HepG2 (cell line): ENCODE data around the gene NUDCD2. TPM values are rescaled to one million over a fixed set of nuclear protein-coding genes. Genes with fewer than 3 reads are reported as not detected.

Experiments
- ATRX ChIP-seq: sonication (generic); formaldehyde crosslinking; IDR thresholded peaks from 2 replicates; pipeline ENCODE4 v1.4.0; 2020; ENCODE audit warnings: missing genetic modification reagents, borderline replicate concordance
- E2F1 ChIP-seq: sonication (generic); formaldehyde crosslinking; IDR thresholded peaks from 2 replicates; pipeline ENCODE4 v1.5.0; 2020; ENCODE audit warnings: missing genetic modification reagents
- GRHL1 ChIP-seq: sonication (generic); formaldehyde crosslinking; conservative IDR thresholded peaks from 2 replicates; pipeline ENCODE4 v1.8.0; 2022; ENCODE audit warnings: missing genetic modification reagents
- HHEX ChIP-seq: IDR thresholded peaks from 2 replicates; pipeline ENCODE4 v1.6.1; 2016; ENCODE audit warnings: control low read depth
- HIC2 ChIP-seq: sonication (generic); formaldehyde crosslinking; IDR thresholded peaks from 2 replicates; pipeline ENCODE4 v1.9.0; 2022; ENCODE audit warnings: low read depth, missing genetic modification reagents
- MTA3 ChIP-seq: sonication (generic); formaldehyde crosslinking; IDR thresholded peaks from 2 replicates; pipeline ENCODE4 v1.4.0; 2020; ENCODE audit warnings: missing genetic modification reagents
- MTERF4 ChIP-seq: sonication (generic); formaldehyde crosslinking; IDR thresholded peaks from 2 replicates; pipeline ENCODE4 v1.8.0; 2023; ENCODE audit warnings: mild to moderate bottlenecking, missing genetic modification reagents
- NRL ChIP-seq: sonication (generic); formaldehyde crosslinking; IDR thresholded peaks from 2 replicates; pipeline ENCODE4 v1.5.0; 2020; ENCODE audit warnings: missing genetic modification reagents, mild to moderate bottlenecking, moderate library complexity, borderline replicate concordance
- PPARG ChIP-seq: conservative IDR thresholded peaks from 2 replicates; pipeline ENCODE4 v1.6.1; 2016; ENCODE audit warnings: missing biosample characterization, missing genetic modification reagents
- RXRB ChIP-seq: IDR thresholded peaks from 2 replicates; pipeline ENCODE4 v1.6.1; 2016; ENCODE audit warnings: borderline replicate concordance, missing genetic modification reagents, missing compliant biosample characterization
- SIX4 ChIP-seq: sonication (generic); formaldehyde crosslinking; IDR thresholded peaks from 2 replicates; pipeline ENCODE4 v1.4.0; 2020; ENCODE audit warnings: missing genetic modification reagents
- SOX13 ChIP-seq, 3 experiments: fragments of 450-650 bp in 1 of 3; sonication (generic) in 1 of 3; formaldehyde crosslinking in 1 of 3; IDR thresholded peaks in 2 of 3; conservative IDR thresholded peaks in 1 of 3; 2 replicates each; pipeline versions ENCODE4 v1.5.0 to v1.6.1; 2016 to 2020; ENCODE audit warnings: antibody characterized with exemption in 1 of 3, mild to moderate bottlenecking in 1 of 3, missing compliant biosample characterization in 1 of 3, missing genetic modification reagents in 1 of 3, moderate library complexity in 1 of 3
- SP140L ChIP-seq: sonication (generic); formaldehyde crosslinking; IDR thresholded peaks from 2 replicates; pipeline ENCODE4 v1.4.0; 2020; ENCODE audit warnings: missing genetic modification reagents, borderline replicate concordance
- U2AF1 ChIP-seq: fragments of 200-400 bp; formaldehyde crosslinking; optimal IDR thresholded peaks from 2 replicates; pipeline ENCODE3; 2017; ENCODE audit warnings: mild to moderate bottlenecking, low read depth, low read length
- ZBTB42 ChIP-seq: sonication (generic); formaldehyde crosslinking; IDR thresholded peaks from 2 replicates; pipeline ENCODE4 v1.5.0; 2020; ENCODE audit warnings: mild to moderate bottlenecking, missing genetic modification reagents
- ZMYM3 ChIP-seq: sonication (generic); formaldehyde crosslinking; IDR thresholded peaks from 2 replicates; pipeline ENCODE4 v1.5.1; 2020; ENCODE audit warnings: mild to moderate bottlenecking, missing genetic modification reagents
- ZNF337 ChIP-seq: sonication (generic); formaldehyde crosslinking; IDR thresholded peaks from 2 replicates; pipeline ENCODE4 v1.5.1; 2020; ENCODE audit warnings: missing genetic modification reagents, low read depth, mild to moderate bottlenecking, borderline replicate concordance
- ZNF563 ChIP-seq: sonication (generic); formaldehyde crosslinking; IDR thresholded peaks from 2 replicates; pipeline ENCODE4 v1.8.0; 2022; ENCODE audit warnings: mild to moderate bottlenecking, moderate library complexity, missing genetic modification reagents
- ZNF704 ChIP-seq: sonication (generic); formaldehyde crosslinking; IDR thresholded peaks from 2 replicates; pipeline ENCODE4 v1.8.1; 2023; ENCODE audit warnings: mild to moderate bottlenecking, inconsistent platforms, moderate library complexity, missing genetic modification reagents, borderline replicate concordance
- ZNF792 ChIP-seq: IDR thresholded peaks from 2 replicates; pipeline ENCODE4 v1.6.1; 2016
- polyA plus RNA-seq, 8 experiments: library from polyadenylated mRNA; depleted of rRNA in 3 of 8; stranded (reverse) in 7 of 8; unstranded in 1 of 8; fragments of >200 nt; fragmentation: Illumina TruSeq in 4 of 8; extraction: Trizol in 4 of 8; gene quantifications; 2 replicates each; pipeline versions ENCODE4 v1.2.1 to v1.2.3, GENCODE V29; 2011 to 2016; ENCODE audit warnings: low read depth in 4 of 8, missing spikeins in 1 of 8, mixed read lengths in 1 of 8; ENCODE audit not compliant: insufficient read depth in 1 of 8
- total RNA-seq, 5 experiments: library from RNA; depleted of rRNA; stranded (reverse); fragments of >200 nt; fragmentation: Illumina TruSeq; extraction: Trizol; gene quantifications; 2 replicates each; pipeline ENCODE4 v1.2.3, GENCODE V29; 2016; ENCODE audit warnings: low read depth in 1 of 5

NUDCD2 gene
- total and polyA plus RNA-seq, 2 of the 13 experiments (the other 11 are each of a cell fraction or from before 2014, with no cell fraction given) = 14.8 to 39.2 TPM

- TF ChIP-seq HIC2 (CRISPR knock-in tag) (no peak), RXRB (CRISPR knock-in tag) (no peak; the same call in 1 of the 2 replicates), PPARG (CRISPR knock-in tag) (0 out of 2 replicates have a peak, but pooled peaks have one; percentile 44), U2AF1 (peak; percentile 79), ZNF337 (CRISPR knock-in tag) (no peak), ZBTB42 (no peak), MTA3 (CRISPR knock-in tag) (no peak), SIX4 (CRISPR knock-in tag) (peak; percentile 32), SP140L (no peak), MTERF4 (CRISPR knock-in tag) (0 out of 2 replicates have a peak, but pooled peaks have one; percentile 53), E2F1 (CRISPR knock-in tag) (no peak), ATRX (CRISPR knock-in tag) (no peak), ZMYM3 (CRISPR knock-in tag) (no peak), ZNF792 (CRISPR knock-in tag) (no peak), HHEX (CRISPR knock-in tag) (no peak), ZNF704 (CRISPR knock-in tag) (no peak), GRHL1 (CRISPR knock-in tag) (no peak), ZNF563 (CRISPR knock-in tag) (peak; percentile 74; the same call in 1 of the 2 replicates), SOX13 (IDR thresholded peaks at IDR 0.05) (no peak; the same call in 1 of the 2 replicates), SOX13 (CRISPR knock-in tag; conservative IDR thresholded peaks at IDR 0.05 in 1 of 2, IDR thresholded peaks at IDR 0.05 in 1 of 2) (no peak), NRL (CRISPR knock-in tag) (peak; percentile 62; the same call in 1 of the 2 replicates)
Observed at GRCh38 chr5:163437309-163438182, 22.4 kb downstream of the NUDCD2 start, which contains the start of gene CCNG1 (continued).
